Astrocyte (in vitro differentiated cells and primary cell): ENCODE measurements around the gene COPS7B.

ENCODE experiments used
- EZH2 ChIP-seq: IDR thresholded peaks from 2 replicates; pipeline ENCODE4 v1.6.1; 2012; ENCODE audit warnings: mild to moderate bottlenecking, low read length, inconsistent platforms; ENCODE audit not compliant: insufficient read depth
- TF ChIP-seq, protein P1 (sequence below): IDR thresholded peaks from 2 replicates; pipeline ENCODE4 v1.5.1; 2011; ENCODE audit warnings: low read depth, mild to moderate bottlenecking, inconsistent platforms, low read length, moderate library complexity; ENCODE audit not compliant: insufficient read depth

GRCh38 chr2:231737761-231738160, 48.5 kb upstream of the COPS7B start:
- TF ChIP-seq, protein P1, sequence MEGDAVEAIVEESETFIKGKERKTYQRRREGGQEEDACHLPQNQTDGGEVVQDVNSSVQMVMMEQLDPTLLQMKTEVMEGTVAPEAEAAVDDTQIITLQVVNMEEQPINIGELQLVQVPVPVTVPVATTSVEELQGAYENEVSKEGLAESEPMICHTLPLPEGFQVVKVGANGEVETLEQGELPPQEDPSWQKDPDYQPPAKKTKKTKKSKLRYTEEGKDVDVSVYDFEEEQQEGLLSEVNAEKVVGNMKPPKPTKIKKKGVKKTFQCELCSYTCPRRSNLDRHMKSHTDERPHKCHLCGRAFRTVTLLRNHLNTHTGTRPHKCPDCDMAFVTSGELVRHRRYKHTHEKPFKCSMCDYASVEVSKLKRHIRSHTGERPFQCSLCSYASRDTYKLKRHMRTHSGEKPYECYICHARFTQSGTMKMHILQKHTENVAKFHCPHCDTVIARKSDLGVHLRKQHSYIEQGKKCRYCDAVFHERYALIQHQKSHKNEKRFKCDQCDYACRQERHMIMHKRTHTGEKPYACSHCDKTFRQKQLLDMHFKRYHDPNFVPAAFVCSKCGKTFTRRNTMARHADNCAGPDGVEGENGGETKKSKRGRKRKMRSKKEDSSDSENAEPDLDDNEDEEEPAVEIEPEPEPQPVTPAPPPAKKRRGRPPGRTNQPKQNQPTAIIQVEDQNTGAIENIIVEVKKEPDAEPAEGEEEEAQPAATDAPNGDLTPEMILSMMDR, result no peak
- TF ChIP-seq EZH2, result no peak
